ENCODE data around the gene NFAM1. TPM values are rescaled to one million over a fixed set of nuclear protein-coding genes. Genes with fewer than 3 reads are reported as not detected.

The NFAM1 gene
- total RNA-seq, 4 donors from 2014 or later = 0.11 to 1.9 (median 0.99) TPM

DNA sequence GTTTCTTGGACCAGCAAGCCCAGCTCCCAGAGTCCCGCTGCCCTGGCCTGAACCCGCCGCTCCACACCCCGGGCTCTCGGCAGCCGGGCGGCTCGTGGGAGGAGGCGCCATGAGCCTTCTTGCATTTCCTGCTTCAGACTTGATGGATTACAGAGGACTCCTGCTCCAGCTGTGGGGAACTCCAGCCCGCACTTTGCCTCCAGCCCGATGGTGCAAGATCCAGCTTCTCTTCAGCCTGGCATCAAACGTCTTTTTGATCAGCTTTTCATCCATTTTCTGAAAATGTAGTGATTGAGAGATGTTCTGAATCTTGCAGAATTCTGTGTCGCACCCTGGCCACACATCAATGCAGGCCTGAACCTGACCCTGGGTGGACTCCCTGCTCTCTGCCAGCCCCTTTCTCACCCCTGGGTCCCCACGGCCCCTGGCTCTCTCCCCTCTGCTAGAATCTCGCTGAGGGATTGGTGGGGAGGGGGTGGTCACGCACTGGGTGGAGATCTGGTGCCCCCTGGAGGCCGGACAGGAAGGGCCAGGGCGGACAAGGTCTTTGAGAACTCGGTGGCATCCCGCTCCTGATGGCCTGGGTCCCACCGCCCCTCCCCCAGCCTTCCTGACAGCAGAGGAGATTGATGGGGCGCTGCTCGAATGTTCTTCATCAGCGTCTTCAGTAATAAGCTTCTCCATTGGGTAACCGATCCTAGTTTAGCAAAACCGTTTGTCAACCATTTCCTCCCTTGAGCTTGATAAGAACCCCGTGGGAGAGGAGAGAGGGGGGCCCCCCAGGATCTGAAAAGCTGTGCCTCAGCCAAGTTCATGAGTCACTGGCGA, 12.1 kb upstream of the NFAM1 start:
- TF ChIP-seq, protein P1, sequence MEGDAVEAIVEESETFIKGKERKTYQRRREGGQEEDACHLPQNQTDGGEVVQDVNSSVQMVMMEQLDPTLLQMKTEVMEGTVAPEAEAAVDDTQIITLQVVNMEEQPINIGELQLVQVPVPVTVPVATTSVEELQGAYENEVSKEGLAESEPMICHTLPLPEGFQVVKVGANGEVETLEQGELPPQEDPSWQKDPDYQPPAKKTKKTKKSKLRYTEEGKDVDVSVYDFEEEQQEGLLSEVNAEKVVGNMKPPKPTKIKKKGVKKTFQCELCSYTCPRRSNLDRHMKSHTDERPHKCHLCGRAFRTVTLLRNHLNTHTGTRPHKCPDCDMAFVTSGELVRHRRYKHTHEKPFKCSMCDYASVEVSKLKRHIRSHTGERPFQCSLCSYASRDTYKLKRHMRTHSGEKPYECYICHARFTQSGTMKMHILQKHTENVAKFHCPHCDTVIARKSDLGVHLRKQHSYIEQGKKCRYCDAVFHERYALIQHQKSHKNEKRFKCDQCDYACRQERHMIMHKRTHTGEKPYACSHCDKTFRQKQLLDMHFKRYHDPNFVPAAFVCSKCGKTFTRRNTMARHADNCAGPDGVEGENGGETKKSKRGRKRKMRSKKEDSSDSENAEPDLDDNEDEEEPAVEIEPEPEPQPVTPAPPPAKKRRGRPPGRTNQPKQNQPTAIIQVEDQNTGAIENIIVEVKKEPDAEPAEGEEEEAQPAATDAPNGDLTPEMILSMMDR (IDR thresholded peaks at IDR 0.05) = peak in 5 of 6 experiments; percentile 33 to 57 (median 53)
- TF ChIP-seq POLR2A (IDR thresholded peaks at IDR 0.05) = peak in 1 of 4 donors; percentile 28
- Histone ChIP-seq H3K36me3 (no peaks in the 10 kb centered on the region), H3K27ac (peak overlapping the region; percentile 55 to 89 (median 84)), H3K4me3 (peak overlapping the region; percentile 3 to 64 (median 43)), H3K9me3 (no peaks in the 10 kb centered on the region), H3K4me1 (peaks cover 19 to 50% (median 32%) of the 10 kb centered on the region in 3 donors), H3K27me3 (no peaks in the 10 kb centered on the region)
- DNase-seq = no peak
- intact Hi-C loops (cut with DNase I) = no loop called here
- 0 to 2% methylated on average over 7 of the region's 28 CpGs for WGBS, 2 donors

DNA sequence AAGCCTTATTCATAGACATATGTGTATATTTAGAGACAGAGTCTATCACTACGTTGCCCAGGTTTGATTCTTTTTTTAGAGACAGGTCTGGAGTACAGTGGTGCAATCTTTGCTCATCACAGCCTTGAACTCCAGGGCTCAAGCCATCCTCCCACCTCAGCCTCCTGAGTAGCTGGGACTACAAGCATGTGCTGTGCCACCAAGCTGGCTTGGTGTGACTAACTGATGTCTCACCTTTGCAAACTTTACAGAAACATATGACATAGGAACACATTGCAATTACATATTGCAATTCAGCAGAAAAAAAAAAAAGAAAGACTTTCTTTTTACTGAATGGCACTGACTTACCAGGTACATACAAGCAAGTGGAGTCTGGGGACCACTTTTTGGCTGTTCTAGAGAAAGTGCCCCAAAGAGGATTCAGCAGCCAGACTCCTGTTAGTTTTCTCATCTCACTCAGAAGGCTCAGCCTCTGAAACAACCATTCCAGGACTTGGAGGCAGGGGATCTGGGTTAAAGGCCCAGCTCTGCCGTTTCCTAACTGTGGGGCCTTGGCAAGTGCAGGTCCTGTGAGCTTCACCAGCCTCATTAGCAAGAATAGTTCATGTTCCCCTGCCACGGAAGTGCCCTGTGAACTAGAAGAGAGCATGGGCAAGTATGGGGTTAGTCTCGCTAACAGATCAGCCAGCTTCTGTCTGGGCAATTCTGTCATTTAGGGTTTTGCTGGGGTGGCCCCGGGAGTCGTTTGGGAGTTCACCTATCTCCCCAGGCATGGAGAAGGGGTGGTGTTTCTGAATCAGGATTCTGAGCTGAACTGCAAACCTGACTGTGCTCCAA, 11.3 kb upstream of the NFAM1 start:
- H3K27me3 ChIP-seq = no peaks in the 10 kb centered on the region
- H3K9me3 ChIP-seq = no peaks in the 10 kb centered on the region
- H3K36me3 ChIP-seq = no peaks in the 10 kb centered on the region
- no peak for DNase-seq
- WGBS, 2 donors = 22 to 29% methylated on average over 4 to 6 of the region's 6 CpGs
- TF ChIP-seq, protein P1 (IDR thresholded peaks at IDR 0.05) = no peak
- no peak for TF ChIP-seq POLR2A (IDR thresholded peaks at IDR 0.05)
- H3K4me3 ChIP-seq = peak overlapping the region in 3 of 4 donors; percentile 42 to 64 (median 44)
- intact Hi-C loops (cut with DNase I) = no loop called here
- H3K4me1 ChIP-seq = peaks cover 20 to 56% (median 36%) of the 10 kb centered on the region in 3 donors
- peak overlapping the region; percentile 55 to 89 (median 84) for H3K27ac ChIP-seq

GRCh38 chr22:42442748-42443147, 10.5 kb upstream of the NFAM1 start:
- peaks cover 23 to 63% (median 43%) of the 10 kb centered on the region in 3 donors for H3K4me1 ChIP-seq
- TF ChIP-seq POLR2A (IDR thresholded peaks at IDR 0.05) = no peak
- TF ChIP-seq, protein P1 (IDR thresholded peaks at IDR 0.05) = no peak
- H3K36me3 ChIP-seq = no peaks in the 10 kb centered on the region
- no peak overlapping the region for H3K27ac ChIP-seq
- WGBS, 2 donors = 84 to 86% methylated on average over 4 of the region's 4 CpGs
- no peaks in the 10 kb centered on the region for H3K27me3 ChIP-seq
- no peak for DNase-seq
- no peaks in the 10 kb centered on the region for H3K9me3 ChIP-seq
- H3K4me3 ChIP-seq = no peak overlapping the region
- intact Hi-C loops (cut with DNase I) = no loop called here

DNA sequence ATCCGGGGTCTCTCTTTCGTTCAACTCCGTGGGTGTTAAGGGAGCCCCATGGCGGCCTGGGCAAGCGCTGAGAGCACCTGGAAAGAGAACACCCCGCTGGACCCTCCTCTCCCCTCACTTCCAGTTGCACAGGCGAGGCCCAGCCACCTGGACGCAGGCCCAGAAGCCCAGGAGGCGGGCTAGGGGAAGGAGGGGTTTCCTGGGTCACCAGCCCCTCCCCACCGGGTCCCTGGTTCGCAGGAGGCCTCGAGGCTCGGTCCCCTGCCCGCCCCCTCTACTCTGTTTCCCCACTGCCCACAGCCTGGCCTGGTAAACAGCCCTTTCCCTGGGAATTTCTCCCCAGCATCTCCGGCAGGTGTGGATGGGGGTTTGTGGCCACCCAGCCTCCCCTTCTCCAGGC, 8.5 kb upstream of the NFAM1 start:
- no peak overlapping the region for H3K4me3 ChIP-seq
- intact Hi-C loops (cut with DNase I) = no loop called here
- peaks cover 29 to 80% (median 45%) of the 10 kb centered on the region in 3 donors for H3K4me1 ChIP-seq
- H3K27ac ChIP-seq = peak overlapping the region in 1 of 4 donors; percentile 79
- TF ChIP-seq, protein P1 (IDR thresholded peaks at IDR 0.05) = no peak
- TF ChIP-seq POLR2A (IDR thresholded peaks at IDR 0.05) = no peak
- no peak for DNase-seq
- H3K27me3 ChIP-seq = no peaks in the 10 kb centered on the region
- no peaks in the 10 kb centered on the region for H3K9me3 ChIP-seq
- 61 to 75% methylated on average over 9 of the region's 15 CpGs for WGBS, 2 donors
- H3K36me3 ChIP-seq = no peaks in the 10 kb centered on the region
